ENCODE results near the gene SLC46A2.

The SLC46A2 gene

DNA sequence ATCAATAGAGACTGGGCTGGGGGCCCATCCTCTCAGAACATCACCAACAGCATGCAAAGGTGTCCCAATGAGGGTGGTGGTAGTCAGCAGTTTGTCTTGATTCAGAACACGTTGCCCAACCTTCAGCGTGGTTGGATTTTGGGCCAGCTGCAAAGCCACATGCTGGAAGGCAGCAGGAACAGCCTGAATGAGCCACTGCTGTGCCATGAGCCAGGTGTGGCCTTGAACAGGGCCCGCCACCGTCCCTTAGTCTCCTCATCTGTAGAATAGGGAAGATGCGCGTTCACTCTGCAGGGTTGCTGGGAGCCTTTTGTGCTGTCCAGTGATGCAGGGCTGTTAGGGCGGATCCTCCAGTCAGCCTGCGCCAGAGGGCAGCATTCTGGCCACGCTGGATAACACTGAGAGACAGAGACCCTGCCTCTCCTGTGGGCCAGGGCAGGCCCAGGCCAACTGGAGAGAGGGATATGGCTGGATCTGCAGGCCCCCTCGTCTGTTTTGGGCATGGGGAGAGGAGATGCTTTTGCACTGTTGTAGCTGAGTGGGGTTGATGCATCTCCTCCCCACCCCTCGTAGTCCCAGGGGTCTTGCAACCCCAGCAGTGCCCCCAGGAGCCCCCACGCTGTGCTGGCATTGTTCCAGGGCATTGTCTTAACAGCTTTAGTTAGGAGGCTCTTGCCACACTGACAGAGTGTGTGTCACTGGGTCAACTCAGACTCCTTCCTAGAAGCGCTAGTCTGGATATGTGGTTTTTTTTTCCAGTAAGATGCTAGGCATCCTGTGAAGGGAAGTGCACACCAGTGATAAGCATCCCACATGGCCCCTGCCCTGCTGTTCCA lies 42.1 kb downstream of the SLC46A2 start:
- no peak overlapping the region for H3K4me3 ChIP-seq (ENCODE audit: low read depth, low read length)
- TF ChIP-seq, protein P1, sequence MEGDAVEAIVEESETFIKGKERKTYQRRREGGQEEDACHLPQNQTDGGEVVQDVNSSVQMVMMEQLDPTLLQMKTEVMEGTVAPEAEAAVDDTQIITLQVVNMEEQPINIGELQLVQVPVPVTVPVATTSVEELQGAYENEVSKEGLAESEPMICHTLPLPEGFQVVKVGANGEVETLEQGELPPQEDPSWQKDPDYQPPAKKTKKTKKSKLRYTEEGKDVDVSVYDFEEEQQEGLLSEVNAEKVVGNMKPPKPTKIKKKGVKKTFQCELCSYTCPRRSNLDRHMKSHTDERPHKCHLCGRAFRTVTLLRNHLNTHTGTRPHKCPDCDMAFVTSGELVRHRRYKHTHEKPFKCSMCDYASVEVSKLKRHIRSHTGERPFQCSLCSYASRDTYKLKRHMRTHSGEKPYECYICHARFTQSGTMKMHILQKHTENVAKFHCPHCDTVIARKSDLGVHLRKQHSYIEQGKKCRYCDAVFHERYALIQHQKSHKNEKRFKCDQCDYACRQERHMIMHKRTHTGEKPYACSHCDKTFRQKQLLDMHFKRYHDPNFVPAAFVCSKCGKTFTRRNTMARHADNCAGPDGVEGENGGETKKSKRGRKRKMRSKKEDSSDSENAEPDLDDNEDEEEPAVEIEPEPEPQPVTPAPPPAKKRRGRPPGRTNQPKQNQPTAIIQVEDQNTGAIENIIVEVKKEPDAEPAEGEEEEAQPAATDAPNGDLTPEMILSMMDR (IDR thresholded peaks at IDR 0.05; ENCODE audit: borderline replicate concordance, insufficient read depth, low read depth, low read length), result no peak

DNA sequence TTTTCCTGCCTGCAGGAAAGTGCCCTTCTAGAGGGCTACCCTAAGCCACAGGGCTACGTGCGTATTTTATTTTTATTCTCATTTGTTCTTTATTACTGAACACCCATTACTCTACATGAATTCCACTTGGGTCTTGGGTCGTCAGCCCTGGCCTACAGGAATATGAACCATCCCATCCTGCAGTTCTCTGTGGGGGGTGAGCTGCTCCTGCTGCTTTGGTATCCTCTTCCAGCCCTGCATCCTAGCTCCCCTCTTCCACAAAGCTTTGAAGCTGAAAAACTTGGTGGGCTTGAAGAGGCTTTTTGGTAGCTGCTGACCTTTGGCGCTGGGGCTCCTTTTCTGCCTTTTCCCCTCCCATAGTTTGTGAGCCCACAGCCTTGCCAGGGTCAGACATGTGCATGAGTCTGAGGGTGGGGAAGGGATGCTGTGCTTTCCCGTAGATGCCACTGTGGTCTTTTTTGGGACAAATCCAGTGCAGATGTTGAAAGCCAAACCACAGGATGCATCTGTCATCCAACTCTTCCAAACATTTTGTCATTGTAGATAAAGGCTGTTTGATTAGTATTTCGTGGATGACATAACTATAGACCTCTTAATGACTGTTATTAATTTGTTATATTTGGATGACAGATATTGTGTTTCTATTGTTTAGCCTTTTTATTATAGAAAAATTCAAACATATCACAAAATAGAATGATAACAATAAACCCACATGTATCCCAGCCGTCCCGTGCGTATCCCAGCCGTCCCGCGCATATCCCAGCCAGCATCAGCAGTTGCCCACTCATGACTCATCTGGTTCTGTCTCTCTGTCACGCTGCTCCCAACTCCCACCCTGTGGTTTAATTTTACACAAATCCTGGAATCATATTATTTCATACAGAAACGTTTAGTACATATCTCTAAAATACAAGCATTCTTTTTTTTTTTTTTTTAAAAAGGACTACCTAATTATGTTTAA lies 43.9 kb downstream of the SLC46A2 start:
- H3K4me3 ChIP-seq (ENCODE audit: low read depth, low read length), result no peak overlapping the region
- TF ChIP-seq, protein P1 (IDR thresholded peaks at IDR 0.05; ENCODE audit: borderline replicate concordance, insufficient read depth, low read depth, low read length), result no peak

DNA sequence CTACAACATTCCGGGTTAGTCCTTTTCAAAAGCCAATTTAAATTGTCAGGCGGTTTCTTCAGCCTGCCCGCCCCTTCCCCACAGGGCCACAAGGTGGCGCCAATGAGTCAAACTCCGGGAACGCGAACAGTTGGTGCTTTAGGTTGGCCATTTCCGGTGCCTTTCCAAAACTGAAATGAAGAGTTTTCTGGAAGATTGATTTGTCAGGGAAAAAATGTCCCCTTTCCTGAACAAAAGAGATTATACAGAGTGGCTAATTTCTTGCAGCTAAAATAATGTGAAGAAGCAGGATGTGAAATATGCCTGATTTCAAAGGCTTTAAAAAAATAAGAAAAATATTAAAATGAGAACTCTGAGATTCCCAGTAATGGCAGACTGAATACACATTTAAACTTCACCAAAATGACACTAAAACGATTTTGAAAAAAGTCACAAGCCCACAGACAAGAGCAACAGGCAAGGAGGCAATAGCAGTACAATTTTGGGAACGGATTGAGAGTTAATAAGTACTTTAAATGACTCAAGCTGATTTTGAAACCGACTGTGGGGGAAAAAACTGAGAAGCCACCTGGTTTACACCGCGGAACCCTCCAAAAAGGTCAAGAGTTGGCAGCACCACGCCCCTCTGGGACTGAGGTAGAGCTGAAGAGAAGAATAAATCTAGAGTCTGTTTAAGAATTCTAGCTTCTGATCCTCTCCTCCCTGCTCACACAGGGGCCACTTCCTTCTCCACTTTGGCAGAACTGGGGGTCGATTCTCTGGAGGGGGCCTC lies 45.7 kb downstream of the SLC46A2 start:
- H3K4me3 ChIP-seq (ENCODE audit: low read depth, low read length), result no peak overlapping the region
- TF ChIP-seq, protein P1 (IDR thresholded peaks at IDR 0.05; ENCODE audit: borderline replicate concordance, insufficient read depth, low read depth, low read length), result peak; percentile 89

DNA sequence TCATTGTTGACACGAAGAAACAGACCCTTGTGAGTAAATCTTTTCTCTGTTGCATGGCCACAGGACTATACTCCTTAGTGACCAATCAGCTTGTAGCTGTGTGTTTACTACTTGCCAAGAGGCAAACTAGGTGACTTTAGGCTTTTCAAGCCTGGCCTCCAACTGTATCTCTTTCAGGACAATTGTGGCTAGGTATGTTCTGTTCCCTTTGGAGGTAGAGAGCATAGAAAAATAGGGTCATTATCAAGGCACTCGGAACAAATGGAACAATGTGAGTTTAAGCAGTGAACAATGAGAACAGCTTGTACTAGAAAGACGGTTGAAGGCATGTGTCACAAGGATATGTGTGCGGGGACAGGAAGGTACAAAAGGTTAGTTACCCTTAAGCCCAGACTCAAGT lies 48.1 kb downstream of the SLC46A2 start:
- H3K4me3 ChIP-seq (ENCODE audit: low read depth, low read length), result no peak overlapping the region
- TF ChIP-seq, protein P1 (IDR thresholded peaks at IDR 0.05; ENCODE audit: borderline replicate concordance, insufficient read depth, low read depth, low read length), result no peak

DNA sequence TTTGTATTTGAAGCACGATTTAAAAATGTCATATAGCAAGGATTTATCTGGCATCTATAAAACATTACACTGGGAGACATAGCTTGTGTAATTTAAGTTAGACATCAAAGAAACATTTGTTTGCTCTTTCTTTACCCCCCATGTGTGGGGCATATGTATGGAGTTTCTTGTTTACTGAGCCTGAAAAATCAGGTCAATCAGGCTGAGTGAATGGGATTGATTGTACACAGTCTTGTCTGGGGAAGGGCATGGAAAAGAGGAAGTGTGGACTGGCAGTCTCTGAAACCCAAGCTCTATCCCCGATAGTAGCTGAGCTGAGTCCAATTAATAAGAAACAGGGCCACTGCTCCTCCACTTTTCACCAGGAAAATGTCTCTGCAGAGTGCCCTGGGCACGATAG lies 49.4 kb downstream of the SLC46A2 start:
- no peak overlapping the region for H3K4me3 ChIP-seq (ENCODE audit: low read depth, low read length)
- TF ChIP-seq, protein P1 (IDR thresholded peaks at IDR 0.05; ENCODE audit: borderline replicate concordance, insufficient read depth, low read depth, low read length), result no peak

DNA sequence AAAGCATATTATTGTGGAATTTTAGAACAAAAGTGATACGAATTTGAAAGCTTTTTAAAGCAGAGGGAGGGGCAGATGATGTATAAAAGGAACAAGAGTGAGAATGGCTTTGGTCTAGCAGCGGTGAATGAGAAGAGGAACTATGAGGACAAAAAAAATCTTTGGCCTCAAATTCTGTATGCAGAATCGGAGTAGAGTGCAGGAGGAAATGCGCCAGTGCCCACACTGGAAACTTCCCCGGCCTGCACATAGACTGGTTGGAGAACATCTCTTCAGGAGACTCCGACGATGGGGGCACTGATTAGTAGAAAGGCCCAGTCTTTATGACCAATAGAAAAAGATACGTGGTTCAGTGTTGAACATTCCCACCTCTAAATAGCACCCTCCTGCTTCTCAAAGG lies 51.3 kb downstream of the SLC46A2 start:
- TF ChIP-seq, protein P1 (IDR thresholded peaks at IDR 0.05; ENCODE audit: borderline replicate concordance, insufficient read depth, low read depth, low read length), result no peak
- no peak overlapping the region for H3K4me3 ChIP-seq (ENCODE audit: low read depth, low read length)

Data from GM12875 (cell line).